DMS114 treated with DMSO at 0.1 percent for 48 hours (cell line): Measurements from ENCODE around the gene KLF16.
A peak's percentile ranks its signal among the peaks of the same experiment; 100 is the strongest.

Experiments used
- DNase-seq: peaks from one replicate; lab custom pipeline; 2025; ENCODE audit not compliant: unreplicated experiment; lab: John Stamatoyannopoulos, UW

The KLF16 gene

DNA sequence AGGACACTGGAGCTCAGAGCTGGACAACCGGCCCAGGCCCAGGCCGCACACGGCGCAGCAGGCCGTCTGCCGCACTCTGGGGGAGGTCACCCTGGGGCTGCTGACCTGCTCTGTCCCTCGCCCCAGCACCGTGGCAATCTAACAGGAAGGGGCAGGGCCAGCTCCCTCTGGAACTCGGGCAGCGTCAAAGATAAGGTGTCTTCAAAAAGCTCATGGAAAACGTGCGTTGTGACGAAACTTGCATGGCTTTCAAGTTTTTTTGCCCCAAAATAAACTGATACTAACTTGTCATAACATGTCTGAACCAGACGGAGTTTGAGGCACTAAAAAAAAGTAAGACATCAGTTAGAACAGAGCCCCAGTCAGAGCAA is 39.1 kb downstream of the KLF16 start:
- no peak for DNase-seq

DNA sequence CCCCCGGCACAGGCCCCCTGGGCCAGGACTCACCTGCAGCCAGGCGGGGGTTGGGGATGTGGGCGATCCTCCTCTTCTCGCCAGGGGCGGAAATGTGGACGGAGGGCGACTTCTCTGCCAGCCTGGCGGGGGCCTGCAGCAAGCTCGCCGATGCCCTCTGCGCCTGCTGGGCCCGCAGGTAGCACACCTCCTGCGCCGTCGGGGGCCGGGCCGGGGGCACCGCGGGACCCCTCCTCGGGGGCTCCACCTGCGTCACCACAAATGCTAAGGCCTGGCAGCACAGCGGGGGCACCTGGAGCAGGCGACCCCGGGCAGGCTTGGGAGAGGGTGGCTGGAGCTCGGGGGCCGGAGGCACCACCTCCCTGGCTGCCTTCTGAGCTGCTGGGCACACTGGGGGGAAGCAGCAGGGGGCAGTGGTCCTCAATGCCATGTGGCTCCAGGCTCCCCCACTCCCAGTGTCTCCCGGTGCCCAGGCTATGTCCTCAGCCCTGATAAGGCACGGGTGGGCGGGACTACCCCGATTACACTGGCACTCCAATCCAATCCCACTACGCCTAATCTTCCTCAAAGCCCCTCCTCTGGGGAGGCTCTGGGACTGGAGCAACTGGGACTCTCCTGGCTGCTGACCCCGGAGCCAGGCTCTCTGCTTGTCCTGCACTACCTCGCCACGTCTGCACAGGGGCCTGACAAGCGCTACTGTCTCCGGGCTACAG is 39.7 kb downstream of the KLF16 start:
- no peak for DNase-seq

GRCh38 chr19:1823020-1823419 is 40.4 kb downstream of the KLF16 start:
- DNase-seq, result no peak

GRCh38 chr19:1822210-1822609 is 41.2 kb downstream of the KLF16 start:
- no peak for DNase-seq

- DNase-seq, result no peak
These were observed 43.8 kb downstream of the KLF16 start for GRCh38 chr19:1819341-1820255.

- DNase-seq, result no peak
These were observed 44.7 kb downstream of the KLF16 start for GRCh38 chr19:1818549-1819195.

DNA sequence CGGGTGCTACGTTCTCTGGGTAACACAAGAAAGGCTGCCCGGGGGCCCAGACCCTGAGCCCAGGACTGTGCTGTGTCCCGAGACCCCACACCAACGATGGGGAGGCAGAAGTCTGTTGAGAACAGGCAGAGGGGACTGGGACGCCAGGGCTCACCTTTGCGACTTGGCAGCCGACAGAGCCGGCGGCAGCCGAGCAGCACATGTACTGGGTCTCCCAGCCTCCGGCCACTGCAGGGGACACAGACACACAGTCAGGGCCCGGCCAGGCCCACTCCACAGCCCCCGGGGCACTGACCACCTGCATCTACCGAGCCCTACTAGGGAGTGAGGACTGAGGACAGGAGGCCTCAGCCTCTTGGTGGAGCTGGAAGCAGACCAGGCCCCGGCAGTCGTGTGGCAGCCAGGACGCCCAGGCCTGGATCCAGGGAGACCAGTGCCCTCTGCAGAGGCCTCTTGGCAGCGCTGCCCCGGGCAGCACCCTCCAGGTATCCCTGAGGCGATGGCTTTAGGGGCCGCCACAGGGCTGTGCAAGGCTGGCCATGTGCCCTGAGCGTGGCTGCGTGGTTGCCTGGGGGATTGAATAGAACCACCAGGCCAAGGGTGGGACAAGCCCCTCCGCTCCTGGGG is 45.7 kb downstream of the KLF16 start:
- DNase-seq, result no peak

DNA sequence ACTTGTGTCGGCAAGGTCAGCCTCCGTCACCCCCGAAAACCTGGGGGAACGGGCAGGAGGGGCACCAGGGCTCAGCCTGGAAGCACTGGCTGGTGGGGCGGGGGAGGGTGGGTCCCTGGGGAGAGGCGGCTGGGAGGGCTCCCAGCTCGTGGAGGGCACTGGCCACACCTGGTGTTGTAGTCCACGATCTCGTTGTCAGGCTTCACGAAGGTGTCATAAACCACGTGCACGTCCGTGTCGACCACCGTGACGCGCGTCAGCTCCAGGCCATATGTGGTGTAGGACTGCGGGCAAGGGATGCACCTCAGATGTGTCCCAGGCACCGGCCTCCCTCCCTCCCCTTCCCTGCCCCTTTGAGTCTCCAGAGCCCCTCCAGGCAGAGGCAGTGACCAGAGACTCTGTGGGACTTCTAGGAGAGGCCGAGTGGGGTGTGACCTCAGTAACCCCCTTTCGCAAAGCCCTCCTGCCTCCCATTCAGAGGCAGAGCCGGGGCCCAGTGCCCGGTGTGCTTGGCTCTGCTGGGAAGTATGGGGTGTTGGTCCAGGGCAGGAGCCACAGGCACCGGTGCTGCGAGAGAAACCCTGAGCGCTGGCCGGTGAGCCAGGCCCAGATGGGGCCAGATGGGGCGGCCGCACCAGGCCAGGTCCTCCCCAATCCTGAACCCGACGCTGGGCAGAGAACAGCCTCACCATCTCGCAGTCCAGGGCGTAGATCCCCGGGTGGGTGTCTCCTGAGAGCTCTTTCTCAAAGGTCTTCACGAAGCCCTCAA is 46.7 kb downstream of the KLF16 start:
- DNase-seq, result no peak

GRCh38 chr19:1815605-1816529 is 47.5 kb downstream of the KLF16 start:
- no peak for DNase-seq

DNA sequence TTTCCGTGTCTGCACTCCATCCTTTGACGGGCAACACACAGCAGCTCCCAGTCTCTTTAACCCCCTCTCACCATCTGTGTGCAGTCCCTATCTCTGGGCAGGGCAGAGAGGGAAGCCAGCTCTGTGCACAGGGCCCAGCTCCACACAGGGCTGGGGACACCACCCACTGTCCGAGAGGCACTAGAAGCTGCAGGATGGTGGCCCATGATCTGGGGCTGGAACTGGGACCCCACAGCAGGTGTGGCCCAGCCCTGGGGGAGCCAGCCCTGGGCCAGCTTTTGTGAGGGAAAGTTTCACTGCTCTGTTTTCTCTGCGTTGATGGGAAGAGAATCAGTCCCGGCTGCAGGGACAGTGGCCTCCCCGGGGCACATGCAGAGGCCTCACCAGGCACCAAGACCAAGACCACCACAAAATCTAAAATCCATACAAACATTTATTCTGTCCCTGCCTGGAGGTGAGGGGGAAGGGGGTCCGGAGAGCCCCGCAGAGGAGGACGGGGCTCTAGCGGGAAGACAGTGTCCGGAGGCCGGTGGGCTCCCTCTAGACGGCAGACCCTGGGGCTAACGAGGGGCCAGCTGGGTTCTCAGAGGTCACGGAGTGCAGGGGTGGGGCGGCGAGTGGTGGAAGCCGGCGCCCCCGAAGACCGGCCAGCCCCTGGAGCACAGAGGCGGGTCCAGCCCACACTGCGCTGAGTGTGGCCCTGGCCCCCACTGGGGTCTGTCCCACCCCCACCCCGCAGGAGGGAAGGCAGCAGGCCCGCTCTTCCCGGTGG is 48.4 kb downstream of the KLF16 start:
- no peak for DNase-seq

GRCh38 chr19:1814391-1814790 is 49.0 kb downstream of the KLF16 start:
- no peak for DNase-seq

- no peak for DNase-seq
These were observed 49.9 kb downstream of the KLF16 start for GRCh38 chr19:1813192-1814182.

- DNase-seq, result peak; percentile 79
These were observed 50.8 kb downstream of the KLF16 start for GRCh38 chr19:1812426-1813191.

GRCh38 chr19:1811942-1812425 is 51.4 kb downstream of the KLF16 start, which contains the start of gene ATP8B3:
Gene ATP8B3 (minus strand): TSS chr19:1812276. CDS start chr19:1811736, 540 bp downstream.
- no peak for DNase-seq

GRCh38 chr19:1811472-1811894 is 51.9 kb downstream of the KLF16 start:
- no peak for DNase-seq

GRCh38 chr19:1810439-1811160 is 52.8 kb downstream of the KLF16 start:
- no peak for DNase-seq
